ENCODE results near the gene NAA10.

The NAA10 gene

GRCh38 chrX:153967536-153968224, 32.8 kb upstream of the NAA10 start:
- DNase-seq, result peak; percentile 75
- in situ Hi-C loops (cut with MboI; ENCODE audit: low pct_unique_long_range_greater_than_20kb, low sequenced_read_pairs), result no loop called here

- no peak for DNase-seq
- in situ Hi-C loops (cut with MboI; ENCODE audit: low pct_unique_long_range_greater_than_20kb, low sequenced_read_pairs), result no loop called here
These were observed 32.2 kb upstream of the NAA10 start for GRCh38 chrX:153966841-153967535.

GRCh38 chrX:153966283-153966688, 31.4 kb upstream of the NAA10 start:
- DNase-seq, result no peak
- in situ Hi-C loops (cut with MboI; ENCODE audit: low pct_unique_long_range_greater_than_20kb, low sequenced_read_pairs), result no loop called here

- in situ Hi-C loops (cut with MboI; ENCODE audit: low pct_unique_long_range_greater_than_20kb, low sequenced_read_pairs), result no loop called here
- no peak for DNase-seq
These were observed 30.6 kb upstream of the NAA10 start for GRCh38 chrX:153965406-153965805.

- in situ Hi-C loops (cut with MboI; ENCODE audit: low pct_unique_long_range_greater_than_20kb, low sequenced_read_pairs), result no loop called here
- DNase-seq, result no peak
These were observed 29.3 kb upstream of the NAA10 start for GRCh38 chrX:153964105-153964504.

- DNase-seq, result no peak
- in situ Hi-C loops (cut with MboI; ENCODE audit: low pct_unique_long_range_greater_than_20kb, low sequenced_read_pairs), result no loop called here
These were observed 28.7 kb upstream of the NAA10 start for GRCh38 chrX:153963546-153963945.

GRCh38 chrX:153961292-153961691, 26.5 kb upstream of the NAA10 start:
- in situ Hi-C loops (cut with MboI; ENCODE audit: low pct_unique_long_range_greater_than_20kb, low sequenced_read_pairs), result no loop called here
- no peak for DNase-seq

- in situ Hi-C loops (cut with MboI; ENCODE audit: low pct_unique_long_range_greater_than_20kb, low sequenced_read_pairs), result no loop called here
- no peak for DNase-seq
These were observed 25.9 kb upstream of the NAA10 start for GRCh38 chrX:153960786-153961185.

- in situ Hi-C loops (cut with MboI; ENCODE audit: low pct_unique_long_range_greater_than_20kb, low sequenced_read_pairs), result no loop called here
These were observed 25.2 kb upstream of the NAA10 start for GRCh38 chrX:153960077-153960476.

GRCh38 chrX:153959649-153960048, 24.8 kb upstream of the NAA10 start:
- no peak for DNase-seq
- in situ Hi-C loops (cut with MboI; ENCODE audit: low pct_unique_long_range_greater_than_20kb, low sequenced_read_pairs), result no loop called here

More at GRCh38 chrX:153960077-153960476, 25.2 kb upstream of the NAA10 start:
- no peak for DNase-seq

- DNase-seq, result no peak
- in situ Hi-C loops (cut with MboI; ENCODE audit: low pct_unique_long_range_greater_than_20kb, low sequenced_read_pairs), result no loop called here
These were observed 23.8 kb upstream of the NAA10 start for GRCh38 chrX:153958605-153959004.

- in situ Hi-C loops (cut with MboI; ENCODE audit: low pct_unique_long_range_greater_than_20kb, low sequenced_read_pairs), result no loop called here
- DNase-seq, result no peak
These were observed 22.4 kb upstream of the NAA10 start for GRCh38 chrX:153957224-153957623.

- in situ Hi-C loops (cut with MboI; ENCODE audit: low pct_unique_long_range_greater_than_20kb, low sequenced_read_pairs), result no loop called here
- DNase-seq, result no peak
These were observed 21.4 kb upstream of the NAA10 start for GRCh38 chrX:153956044-153956907.

- in situ Hi-C loops (cut with MboI; ENCODE audit: low pct_unique_long_range_greater_than_20kb, low sequenced_read_pairs), result no loop called here
- no peak for DNase-seq
These were observed 20.4 kb upstream of the NAA10 start for GRCh38 chrX:153955228-153955732.

- DNase-seq, result no peak
- in situ Hi-C loops (cut with MboI; ENCODE audit: low pct_unique_long_range_greater_than_20kb, low sequenced_read_pairs), result no loop called here
These were observed 19.9 kb upstream of the NAA10 start for GRCh38 chrX:153954558-153955227.

GRCh38 chrX:153953892-153954557, 19.2 kb upstream of the NAA10 start:
- in situ Hi-C loops (cut with MboI; ENCODE audit: low pct_unique_long_range_greater_than_20kb, low sequenced_read_pairs), result no loop called here
- no peak for DNase-seq

GRCh38 chrX:153953342-153953830, 18.5 kb upstream of the NAA10 start:
- in situ Hi-C loops (cut with MboI; ENCODE audit: low pct_unique_long_range_greater_than_20kb, low sequenced_read_pairs), result no loop called here
- peak; percentile 86 for DNase-seq

- in situ Hi-C loops (cut with MboI; ENCODE audit: low pct_unique_long_range_greater_than_20kb, low sequenced_read_pairs), result no loop called here
These were observed 17.7 kb upstream of the NAA10 start for GRCh38 chrX:153952373-153953026.

More at GRCh38 chrX:153952373-153953026, 17.7 kb upstream of the NAA10 start:
- DNase-seq, result no peak

Measured in KBM-7 (cell line).